ENCODE measurements around the gene SERPINC1. TPM values are rescaled to one million over a fixed set of nuclear protein-coding genes. Genes with fewer than 3 reads are reported as not detected.

The SERPINC1 gene
- total and polyA plus RNA-seq, 9 of the 15 experiments (the other 6 are each of a cell fraction or from before 2014, with no cell fraction given): 0.07 to 1.2 (median 0.50) TPM

GRCh38 chr1:173861731-173862145 lies 55.4 kb downstream of the SERPINC1 start (continued):
- TF ChIP-seq CGGBP1 (CRISPR knock-in tag; IDR thresholded peaks at IDR 0.05) (no peak), BCLAF1 (IDR thresholded peaks at IDR 0.05; ENCODE audit: borderline replicate concordance in 1 of 2, control insufficient read depth in 1 of 2, low read depth in 2 of 2, low read length in 1 of 2) (no peak), USF2 (CRISPR knock-in tag; IDR thresholded peaks at IDR 0.05) (no peak), CREB3L1 (IDR thresholded peaks at IDR 0.05; ENCODE audit: borderline replicate concordance, low read depth) (no peak), ZNF830 (CRISPR knock-in tag; IDR thresholded peaks at IDR 0.05) (no peak), ZNF436 (CRISPR knock-in tag; IDR thresholded peaks at IDR 0.05) (no peak), BHLHE40 (IDR thresholded peaks at IDR 0.05; ENCODE audit: low read length) (no peak), CUX1 (CRISPR knock-in tag; IDR thresholded peaks at IDR 0.05) (no peak), ZNF140 (CRISPR knock-in tag; IDR thresholded peaks at IDR 0.05) (no peak), ARNT (IDR thresholded peaks at IDR 0.05) (no peak), RBFOX2 (IDR thresholded peaks at IDR 0.05; ENCODE audit: low read depth, low read length) (peak; percentile 25; the same call in 1 of the 2 replicates), ZNF507 (tag; conservative IDR thresholded peaks at IDR 0.05) (no peak), HINFP (tag; conservative IDR thresholded peaks at IDR 0.05; ENCODE audit: low read depth) (no peak), OTX1 (CRISPR knock-in tag; IDR thresholded peaks at IDR 0.05) (peak; percentile 46; the same call in 1 of the 2 replicates), ZNF217 (CRISPR knock-in tag; IDR thresholded peaks at IDR 0.05) (no peak), TCF7 (IDR thresholded peaks at IDR 0.05; ENCODE audit: borderline replicate concordance) (no peak)

Measured in K562 (cell line).